ENCODE results near the gene HM13.
"Not testable (repeated sequence)": the region's sequence is repeated elsewhere in the genome, so short reads cannot be mapped to it uniquely, and the experiment has no call there.

The HM13 gene

GRCh38 chr20:31516651-31517050 is 2.4 kb downstream of the HM13 start:
- Histone ChIP-seq H3K27me3 (ENCODE audit: insufficient read depth, low read length, poor library complexity, severe bottlenecking) (no peaks in the 10 kb centered on the region), H2AFZ (ENCODE audit: low read length) (no peak overlapping the region), H3K9ac (ENCODE audit: low read depth, low read length, poor library complexity, severe bottlenecking) (peak overlapping the region; percentile 77), H3K9me3 (ENCODE audit: insufficient read depth, low read depth, low read length) (no peaks in the 10 kb centered on the region), H3K36me3 (ENCODE audit: insufficient read depth, low read length) (no peaks in the 10 kb centered on the region), H3K4me1 (ENCODE audit: insufficient read depth, low read length, poor library complexity, severe bottlenecking) (peaks cover 31% of the 10 kb centered on the region), H3K9me2 (replicated peaks; ENCODE audit: low read depth, low read length) (no peaks in the 10 kb centered on the region), H3K4me2 (ENCODE audit: low read depth, low read length, poor library complexity, severe bottlenecking) (peak overlapping the region; percentile 89), H3K79me2 (ENCODE audit: insufficient read depth, low read length) (peaks cover 58% of the 10 kb centered on the region), H3K4me3 (ENCODE audit: low read length, poor library complexity, severe bottlenecking) (peak overlapping the region; percentile 91), H4K20me1 (ENCODE audit: insufficient read depth, low read length, poor library complexity, severe bottlenecking) (peaks cover 27% of the 10 kb centered on the region), H3F3A (ENCODE audit: low read depth) (no peaks in the 10 kb centered on the region)
- TF ChIP-seq EZH2phosphoT487 (IDR thresholded peaks at IDR 0.05; ENCODE audit: borderline replicate concordance), result no peak
- TF ChIP-seq CTCF (conservative IDR thresholded peaks at IDR 0.05; ENCODE audit: low read length), result no peak

- Histone ChIP-seq H4K20me1 (ENCODE audit: insufficient read depth, low read length, poor library complexity, severe bottlenecking) (peaks cover 27% of the 10 kb centered on the region), H3K27me3 (ENCODE audit: insufficient read depth, low read length, poor library complexity, severe bottlenecking) (no peaks in the 10 kb centered on the region), H3K79me2 (ENCODE audit: insufficient read depth, low read length) (peaks cover 62% of the 10 kb centered on the region), H2AFZ (ENCODE audit: low read length) (no peak overlapping the region), H3K4me2 (ENCODE audit: low read depth, low read length, poor library complexity, severe bottlenecking) (peak overlapping the region; percentile 89), H3K36me3 (ENCODE audit: insufficient read depth, low read length) (no peaks in the 10 kb centered on the region), H3K9me3 (ENCODE audit: insufficient read depth, low read depth, low read length) (no peaks in the 10 kb centered on the region), H3K9ac (ENCODE audit: low read depth, low read length, poor library complexity, severe bottlenecking) (peak overlapping the region; percentile 77), H3K4me1 (ENCODE audit: insufficient read depth, low read length, poor library complexity, severe bottlenecking) (peaks cover 31% of the 10 kb centered on the region), H3K9me2 (replicated peaks; ENCODE audit: low read depth, low read length) (no peaks in the 10 kb centered on the region), H3K4me3 (ENCODE audit: low read length, poor library complexity, severe bottlenecking) (peak overlapping the region; percentile 91), H3F3A (ENCODE audit: low read depth) (no peaks in the 10 kb centered on the region)
- TF ChIP-seq EZH2phosphoT487 (IDR thresholded peaks at IDR 0.05; ENCODE audit: borderline replicate concordance) (no peak), CTCF (conservative IDR thresholded peaks at IDR 0.05; ENCODE audit: low read length) (peak; percentile 43; the same call in 1 of the 2 replicates)
Measured at GRCh38 chr20:31517373-31517772, 3.1 kb downstream of the HM13 start.

- Histone ChIP-seq H3K79me2 (ENCODE audit: insufficient read depth, low read length) (peaks cover 57% of the 10 kb centered on the region), H3K4me1 (ENCODE audit: insufficient read depth, low read length, poor library complexity, severe bottlenecking) (peaks cover 23% of the 10 kb centered on the region), H4K20me1 (ENCODE audit: insufficient read depth, low read length, poor library complexity, severe bottlenecking) (peaks cover 14% of the 10 kb centered on the region)
- not testable (repeated sequence) for H3F3A ChIP-seq (ENCODE audit: low read depth); H3K9ac ChIP-seq (ENCODE audit: low read depth, low read length, poor library complexity, severe bottlenecking); H3K4me3 ChIP-seq (ENCODE audit: low read length, poor library complexity, severe bottlenecking); H3K9me2 ChIP-seq (replicated peaks; ENCODE audit: low read depth, low read length); H3K27me3 ChIP-seq (ENCODE audit: insufficient read depth, low read length, poor library complexity, severe bottlenecking); H3K36me3 ChIP-seq (ENCODE audit: insufficient read depth, low read length); H3K9me3 ChIP-seq (ENCODE audit: insufficient read depth, low read depth, low read length); H3K4me2 ChIP-seq (ENCODE audit: low read depth, low read length, poor library complexity, severe bottlenecking); H2AFZ ChIP-seq (ENCODE audit: low read length)
Measured at GRCh38 chr20:31521267-31521666, 7.0 kb downstream of the HM13 start.

- Histone ChIP-seq H3K4me1 (ENCODE audit: insufficient read depth, low read length, poor library complexity, severe bottlenecking) (peaks cover 10% of the 10 kb centered on the region), H3K4me2 (ENCODE audit: low read depth, low read length, poor library complexity, severe bottlenecking) (no peak overlapping the region), H3K9me3 (ENCODE audit: insufficient read depth, low read depth, low read length) (no peaks in the 10 kb centered on the region), H3K9ac (ENCODE audit: low read depth, low read length, poor library complexity, severe bottlenecking) (no peak overlapping the region), H4K20me1 (ENCODE audit: insufficient read depth, low read length, poor library complexity, severe bottlenecking) (peaks cover 3% of the 10 kb centered on the region), H3K9me2 (replicated peaks; ENCODE audit: low read depth, low read length) (no peaks in the 10 kb centered on the region), H3K27me3 (ENCODE audit: insufficient read depth, low read length, poor library complexity, severe bottlenecking) (no peaks in the 10 kb centered on the region), H3F3A (ENCODE audit: low read depth) (no peaks in the 10 kb centered on the region), H3K36me3 (ENCODE audit: insufficient read depth, low read length) (peaks cover 11% of the 10 kb centered on the region; the same call in 1 of the 2 replicates), H3K4me3 (ENCODE audit: low read length, poor library complexity, severe bottlenecking) (no peak overlapping the region), H2AFZ (ENCODE audit: low read length) (no peak overlapping the region), H3K79me2 (ENCODE audit: insufficient read depth, low read length) (peaks cover 42% of the 10 kb centered on the region)
- TF ChIP-seq CTCF (conservative IDR thresholded peaks at IDR 0.05; ENCODE audit: low read length) (no peak), EZH2phosphoT487 (IDR thresholded peaks at IDR 0.05; ENCODE audit: borderline replicate concordance) (no peak)
Measured at GRCh38 chr20:31522731-31523130, 8.5 kb downstream of the HM13 start.

All from Loucy (cell line).